ENCODE measurements around the gene LCE2B. TPM values are rescaled to one million over a fixed set of nuclear protein-coding genes. Genes with fewer than 3 reads are reported as not detected.
A peak's percentile ranks its signal among the peaks of the same experiment; 100 is the strongest.

The LCE2B gene
- total and polyA plus RNA-seq, 2 experiments from 2014 or later = not detected

DNA sequence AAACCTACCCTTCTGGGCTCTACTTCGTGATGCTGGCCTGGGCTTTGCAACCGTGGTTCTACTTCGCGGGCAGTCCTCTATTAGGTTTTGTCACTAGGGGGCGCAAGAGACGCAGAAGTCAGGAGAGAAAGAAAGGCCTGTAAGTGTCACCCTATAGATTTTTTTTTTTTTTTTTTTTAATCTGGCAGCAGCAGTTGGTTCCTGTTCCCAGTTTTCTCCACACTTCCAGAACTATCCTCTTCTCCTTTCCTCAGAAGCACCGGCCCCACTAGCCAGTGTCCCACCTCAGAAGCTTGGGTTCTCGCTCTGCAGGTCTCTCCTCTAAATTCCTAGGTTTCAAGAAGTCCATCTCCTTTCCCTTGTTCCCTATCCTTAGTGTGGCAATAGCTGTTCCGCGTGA, 31.8 kb upstream of the LCE2B start:
- no peaks in the 10 kb centered on the region for H3K9me2 ChIP-seq (ENCODE audit: insufficient read depth)
- in situ Hi-C loops (cut with MboI) = loop anchor here (25.0 kb wide), 1 partner anchor 558 kb away; the partner anchor contains the start of genes LELP1 and PRR9
- no peaks in the 10 kb centered on the region for H3F3A ChIP-seq (ENCODE audit: insufficient read depth)
- no peaks in the 10 kb centered on the region for H3K36me3 ChIP-seq (ENCODE audit: low read depth)
- no peaks in the 10 kb centered on the region for H3K79me2 ChIP-seq (ENCODE audit: insufficient read depth)
- DNase-seq = peak; percentile 74
- no peaks in the 10 kb centered on the region for H4K20me1 ChIP-seq (ENCODE audit: insufficient read depth)
- no peak overlapping the region for H3K4me2 ChIP-seq (ENCODE audit: unreplicated experiment)
- 21 to 28% methylated on average over 10 of the region's 10 CpGs for WGBS, 2 experiments (ENCODE audit: low coverage in 1 of 2, low lambda C conversion rate in 2 of 2, missing lambda C conversion rate in 2 of 2)
- H3K4me1 ChIP-seq (ENCODE audit: insufficient read depth) = peaks cover 11% of the 10 kb centered on the region; the same call in 1 of the 2 replicates
- H3K27ac ChIP-seq = no peak overlapping the region
- TF ChIP-seq EZH2phosphoT487 (IDR thresholded peaks at IDR 0.05; ENCODE audit: insufficient read depth, low read depth) (no peak), EZH2 (IDR thresholded peaks at IDR 0.05; ENCODE audit: insufficient read depth, poor library complexity, severe bottlenecking) (no peak)
- H3K27me3 ChIP-seq (replicated peaks; ENCODE audit: insufficient read depth) = no peaks in the 10 kb centered on the region
- H3K4me3 ChIP-seq = no peak overlapping the region
- no peaks in the 10 kb centered on the region for H3K9me3 ChIP-seq (ENCODE audit: low read depth)
- peak overlapping the region; percentile 49; the same call in 1 of the 2 replicates for H2AFZ ChIP-seq
- H3K9ac ChIP-seq = no peak overlapping the region

DNA sequence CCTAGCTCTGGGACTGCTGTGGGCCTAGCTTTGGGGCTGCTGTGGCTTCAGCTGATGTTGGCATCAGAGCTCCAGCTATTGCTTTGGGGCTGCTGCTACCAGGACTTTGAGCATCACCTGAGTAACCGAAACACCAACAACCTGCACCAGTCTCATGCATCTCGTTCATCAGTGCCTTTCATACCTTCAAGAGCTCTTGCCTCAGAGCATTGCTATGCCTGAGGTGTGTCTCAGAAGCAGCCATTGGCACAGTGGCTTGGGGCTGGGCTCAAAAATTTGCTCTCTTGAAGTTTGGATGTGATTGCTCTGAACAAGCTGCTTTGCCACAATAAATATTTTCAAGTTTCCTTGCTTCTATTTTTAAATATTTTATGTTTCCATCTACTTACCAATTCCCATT, 29.5 kb upstream of the LCE2B start:
- H3K27ac ChIP-seq = no peak overlapping the region
- TF ChIP-seq EZH2 (IDR thresholded peaks at IDR 0.05; ENCODE audit: insufficient read depth, poor library complexity, severe bottlenecking) (no peak), EZH2phosphoT487 (IDR thresholded peaks at IDR 0.05; ENCODE audit: insufficient read depth, low read depth) (no peak)

DNA sequence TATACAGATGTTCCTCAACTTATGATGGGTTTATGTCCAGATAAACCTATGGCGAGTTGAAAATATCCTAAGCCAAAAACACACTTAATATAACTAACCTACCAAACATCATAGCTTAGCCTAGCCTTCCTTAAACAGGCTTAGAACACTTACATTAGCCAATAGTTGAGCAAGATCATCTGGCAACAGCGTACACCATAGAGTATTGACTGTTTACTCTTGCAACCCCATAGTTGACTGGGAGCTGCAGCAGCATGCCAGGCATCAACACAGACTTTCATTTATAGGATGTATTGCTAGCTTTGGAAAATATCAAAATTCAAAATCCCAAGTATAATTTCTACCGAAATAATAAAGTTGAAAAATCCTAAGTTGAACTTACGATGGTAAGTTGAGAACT, 28.2 kb upstream of the LCE2B start:
- DNase-seq = no peak
- TF ChIP-seq EZH2phosphoT487 (IDR thresholded peaks at IDR 0.05; ENCODE audit: insufficient read depth, low read depth) (no peak), EZH2 (IDR thresholded peaks at IDR 0.05; ENCODE audit: insufficient read depth, poor library complexity, severe bottlenecking) (no peak)
- no peaks in the 10 kb centered on the region for H4K20me1 ChIP-seq (ENCODE audit: insufficient read depth)
- in situ Hi-C loops (cut with MboI) = loop anchor here (25.0 kb wide), 1 partner anchor 555 kb away; the partner anchor contains the start of genes LELP1 and PRR9
- H3K79me2 ChIP-seq (ENCODE audit: insufficient read depth) = no peaks in the 10 kb centered on the region
- no peaks in the 10 kb centered on the region for H3K36me3 ChIP-seq (ENCODE audit: low read depth)
- no peaks in the 10 kb centered on the region for H3K27me3 ChIP-seq (replicated peaks; ENCODE audit: insufficient read depth)
- peaks cover 11% of the 10 kb centered on the region; the same call in 1 of the 2 replicates for H3K4me1 ChIP-seq (ENCODE audit: insufficient read depth)
- no peak overlapping the region for H3K9ac ChIP-seq
- no peaks in the 10 kb centered on the region for H3K9me3 ChIP-seq (ENCODE audit: low read depth)
- no peak overlapping the region for H3K27ac ChIP-seq
- 48 to 49% methylated on average over 4 of the region's 4 CpGs for WGBS, 2 experiments (ENCODE audit: low coverage in 1 of 2, low lambda C conversion rate in 2 of 2, missing lambda C conversion rate in 2 of 2)
- no peak overlapping the region for H3K4me3 ChIP-seq
- H3K9me2 ChIP-seq (ENCODE audit: insufficient read depth) = no peaks in the 10 kb centered on the region
- no peak overlapping the region for H3K4me2 ChIP-seq (ENCODE audit: unreplicated experiment)
- H3F3A ChIP-seq (ENCODE audit: insufficient read depth) = no peaks in the 10 kb centered on the region
- H2AFZ ChIP-seq = no peak overlapping the region

More for the DNA sequence above, 29.5 kb upstream of the LCE2B start:
- H4K20me1 ChIP-seq (ENCODE audit: insufficient read depth) = no peaks in the 10 kb centered on the region
- no peak overlapping the region for H2AFZ ChIP-seq
- H3F3A ChIP-seq (ENCODE audit: insufficient read depth) = no peaks in the 10 kb centered on the region
- H3K9me2 ChIP-seq (ENCODE audit: insufficient read depth) = no peaks in the 10 kb centered on the region
- no peak overlapping the region for H3K9ac ChIP-seq
- H3K4me3 ChIP-seq = no peak overlapping the region
- H3K9me3 ChIP-seq (ENCODE audit: low read depth) = no peaks in the 10 kb centered on the region
- H3K36me3 ChIP-seq (ENCODE audit: low read depth) = no peaks in the 10 kb centered on the region
- peaks cover 11% of the 10 kb centered on the region; the same call in 1 of the 2 replicates for H3K4me1 ChIP-seq (ENCODE audit: insufficient read depth)
- DNase-seq = no peak
- in situ Hi-C loops (cut with MboI) = loop anchor here (25.0 kb wide), 1 partner anchor 556 kb away; the partner anchor contains the start of genes LELP1 and PRR9
- 28 to 56% methylated on average over 2 of the region's 2 CpGs for WGBS, 2 experiments (ENCODE audit: low coverage in 1 of 2, low lambda C conversion rate in 2 of 2, missing lambda C conversion rate in 2 of 2)
- no peaks in the 10 kb centered on the region for H3K79me2 ChIP-seq (ENCODE audit: insufficient read depth)
- no peak overlapping the region for H3K4me2 ChIP-seq (ENCODE audit: unreplicated experiment)
- H3K27me3 ChIP-seq (replicated peaks; ENCODE audit: insufficient read depth) = no peaks in the 10 kb centered on the region

DNA sequence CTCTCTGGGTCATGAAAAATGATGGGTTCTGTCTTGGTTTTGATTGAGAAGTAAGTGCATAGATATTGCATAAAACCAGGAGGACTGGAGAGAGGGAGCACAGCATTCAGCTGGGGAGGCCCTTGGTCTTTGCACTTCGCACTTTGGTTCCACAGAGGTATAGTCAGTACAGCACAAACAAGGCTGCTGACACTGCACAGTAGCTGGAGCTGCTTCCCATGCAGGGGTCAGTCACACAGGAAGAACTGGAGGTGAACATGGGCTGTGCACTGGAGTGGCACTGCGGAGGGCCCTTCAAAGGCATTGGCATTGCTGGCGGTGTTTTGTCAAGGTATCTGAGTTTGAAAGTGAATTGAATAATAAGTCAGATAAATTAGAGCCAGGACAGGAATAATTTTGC, 27.3 kb upstream of the LCE2B start:
- H3K9me2 ChIP-seq (ENCODE audit: insufficient read depth) = no peaks in the 10 kb centered on the region
- no peaks in the 10 kb centered on the region for H4K20me1 ChIP-seq (ENCODE audit: insufficient read depth)
- no peak overlapping the region for H3K27ac ChIP-seq
- no peaks in the 10 kb centered on the region for H3K27me3 ChIP-seq (replicated peaks; ENCODE audit: insufficient read depth)
- WGBS, 2 experiments (ENCODE audit: low coverage in 1 of 2, low lambda C conversion rate in 2 of 2, missing lambda C conversion rate in 2 of 2) = 64 to 81% methylated on average over 3 of the region's 3 CpGs
- H3K9ac ChIP-seq = no peak overlapping the region
- in situ Hi-C loops (cut with MboI) = loop anchor here (25.0 kb wide), 1 partner anchor 554 kb away; the partner anchor contains the start of genes LELP1 and PRR9
- no peaks in the 10 kb centered on the region for H3F3A ChIP-seq (ENCODE audit: insufficient read depth)
- H3K4me1 ChIP-seq (ENCODE audit: insufficient read depth) = peaks cover 11% of the 10 kb centered on the region; the same call in 1 of the 2 replicates
- H3K9me3 ChIP-seq (ENCODE audit: low read depth) = no peaks in the 10 kb centered on the region
- no peak overlapping the region for H3K4me2 ChIP-seq (ENCODE audit: unreplicated experiment)
- no peak for DNase-seq
- H3K79me2 ChIP-seq (ENCODE audit: insufficient read depth) = no peaks in the 10 kb centered on the region
- no peak overlapping the region for H3K4me3 ChIP-seq
- no peaks in the 10 kb centered on the region for H3K36me3 ChIP-seq (ENCODE audit: low read depth)
- no peak overlapping the region for H2AFZ ChIP-seq
- TF ChIP-seq EZH2phosphoT487 (IDR thresholded peaks at IDR 0.05; ENCODE audit: insufficient read depth, low read depth) = no peak

All from GM23248 (cell line).